Measurements from ENCODE around the gene KPNA1. TPM values are rescaled to one million over a fixed set of nuclear protein-coding genes. Genes with fewer than 3 reads are reported as not detected.

Gene KPNA1
- total RNA-seq, 1 experiment from 2014 or later: 58.8 TPM

Other genes starting within 250 kb of the KPNA1 start
- gene CSTA, start 189.7 kb downstream of the KPNA1 start, total RNA-seq (2021): not detected in 3 replicates
- 78.0 to 81.7 TPM (median 80.9 TPM) in 3 replicates for gene MIX23, start 131.7 kb downstream of the KPNA1 start, total RNA-seq (2021)
- 83.9 to 141 TPM (median 128 TPM) in 3 replicates for gene FAM162A, start 130.8 kb downstream of the KPNA1 start, total RNA-seq (2021)
- gene WDR5B, start 98.9 kb downstream of the KPNA1 start, total RNA-seq (2021): 2.6 to 2.9 TPM (median 2.8 TPM) in 3 replicates
- gene PARP9, start 49.4 kb upstream of the KPNA1 start, total RNA-seq (2021): 1.8 to 2.1 TPM (median 1.9 TPM) in 3 replicates
- 4.4 to 4.9 TPM (median 4.6 TPM) in 3 replicates for gene DTX3L, start 49.4 kb upstream of the KPNA1 start, total RNA-seq (2021)
- 0.15 to 0.39 TPM (median 0.37 TPM) in 3 replicates for gene PARP15, start 62.7 kb upstream of the KPNA1 start, total RNA-seq (2021)
- gene PARP14, start 165.9 kb upstream of the KPNA1 start, total RNA-seq (2021): 15.9 to 17.6 TPM (median 16.8 TPM) in 3 replicates

Measured in WTC11 (cell line).